Suppressor macrophage treated with lipopolysaccharide for 4 hours (primary cell): Measurements from ENCODE around the gene ECI1.
"Not testable (repeated sequence)": the region's sequence is repeated elsewhere in the genome, so short reads cannot be mapped to it uniquely, and the experiment has no call there.

Experiments used
- DNase-seq: peaks from one replicate; pipeline ENCODE4 v3.0.0-alpha.2; 2020

ECI1 gene

DNA sequence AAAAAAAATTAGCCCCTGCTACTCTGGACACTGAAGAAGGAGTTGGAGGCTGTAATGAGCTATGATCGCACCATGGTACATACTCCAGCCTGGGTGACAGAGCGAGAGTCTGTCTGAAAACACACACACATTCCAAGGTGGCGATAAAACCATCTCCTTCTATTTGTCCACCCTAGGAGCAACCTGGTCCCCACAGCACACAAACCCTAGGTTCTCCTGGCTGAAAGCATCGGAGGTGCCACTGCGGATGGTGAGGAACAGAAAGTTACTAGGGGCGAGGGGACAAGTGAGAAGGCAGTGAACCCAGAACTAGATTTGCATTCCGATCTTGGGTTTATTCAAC, 1.4 kb upstream of the ECI1 start:
- no peak for DNase-seq

DNA sequence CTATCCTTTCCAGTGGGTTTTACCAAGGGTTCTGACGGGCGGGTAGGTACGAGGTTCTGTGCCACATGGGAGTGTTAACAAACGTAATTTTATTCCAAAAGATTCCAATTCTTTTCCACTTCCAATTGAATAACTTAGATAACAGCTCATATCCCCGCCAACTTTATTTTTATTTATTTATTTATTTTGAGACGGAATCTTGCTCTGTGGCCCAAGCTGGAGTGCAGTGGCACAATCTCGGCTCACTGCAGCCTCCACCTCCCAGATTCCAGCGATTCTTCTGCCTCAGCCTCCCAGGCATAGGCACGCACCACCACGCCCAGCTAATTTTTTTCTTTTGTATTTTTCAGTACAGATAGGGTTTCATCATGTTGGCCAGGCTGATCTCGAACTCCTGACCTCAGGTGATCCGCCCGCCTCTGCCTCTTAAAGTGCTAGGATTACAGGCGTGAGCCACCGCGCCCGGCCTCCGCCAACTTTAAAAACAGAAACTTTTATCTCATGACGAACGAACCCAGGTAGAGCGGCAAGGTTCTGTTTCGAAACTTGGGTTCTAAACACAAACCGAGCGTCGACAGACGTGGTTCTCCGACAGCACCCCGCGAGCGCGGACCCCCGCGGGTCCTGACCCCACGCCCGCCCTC, 613 bp downstream of the ECI1 start:
- DNase-seq = no peak

DNA sequence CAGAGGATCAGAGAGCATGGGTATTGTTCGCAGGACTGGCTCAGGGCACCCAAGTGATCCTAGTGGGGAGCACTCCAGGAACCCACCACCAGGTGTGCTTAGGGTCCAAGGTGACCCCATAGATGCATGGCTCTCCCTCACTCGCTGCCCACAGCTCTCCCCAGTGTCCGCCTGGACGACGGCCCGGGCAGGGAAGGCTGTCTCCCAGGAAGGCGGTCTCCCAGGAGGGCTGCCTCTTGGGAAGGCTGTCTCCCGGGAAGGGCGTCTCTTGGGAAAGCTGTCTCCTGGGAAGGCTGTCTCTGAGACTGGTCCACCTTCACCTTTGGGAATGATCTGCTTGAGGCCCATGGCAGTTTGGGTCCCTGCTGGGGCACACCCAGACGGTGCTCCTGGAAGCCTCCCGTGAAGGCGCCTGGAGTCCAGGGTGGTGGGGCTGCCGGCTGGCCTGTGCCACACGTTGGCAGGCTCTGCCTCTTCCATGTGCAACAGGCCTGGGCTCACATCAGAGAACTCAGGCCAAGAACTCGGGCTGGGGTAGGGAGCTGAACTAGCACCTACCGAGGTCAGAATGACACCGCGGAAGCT, 5.0 kb downstream of the ECI1 start:
- no peak for DNase-seq

DNA sequence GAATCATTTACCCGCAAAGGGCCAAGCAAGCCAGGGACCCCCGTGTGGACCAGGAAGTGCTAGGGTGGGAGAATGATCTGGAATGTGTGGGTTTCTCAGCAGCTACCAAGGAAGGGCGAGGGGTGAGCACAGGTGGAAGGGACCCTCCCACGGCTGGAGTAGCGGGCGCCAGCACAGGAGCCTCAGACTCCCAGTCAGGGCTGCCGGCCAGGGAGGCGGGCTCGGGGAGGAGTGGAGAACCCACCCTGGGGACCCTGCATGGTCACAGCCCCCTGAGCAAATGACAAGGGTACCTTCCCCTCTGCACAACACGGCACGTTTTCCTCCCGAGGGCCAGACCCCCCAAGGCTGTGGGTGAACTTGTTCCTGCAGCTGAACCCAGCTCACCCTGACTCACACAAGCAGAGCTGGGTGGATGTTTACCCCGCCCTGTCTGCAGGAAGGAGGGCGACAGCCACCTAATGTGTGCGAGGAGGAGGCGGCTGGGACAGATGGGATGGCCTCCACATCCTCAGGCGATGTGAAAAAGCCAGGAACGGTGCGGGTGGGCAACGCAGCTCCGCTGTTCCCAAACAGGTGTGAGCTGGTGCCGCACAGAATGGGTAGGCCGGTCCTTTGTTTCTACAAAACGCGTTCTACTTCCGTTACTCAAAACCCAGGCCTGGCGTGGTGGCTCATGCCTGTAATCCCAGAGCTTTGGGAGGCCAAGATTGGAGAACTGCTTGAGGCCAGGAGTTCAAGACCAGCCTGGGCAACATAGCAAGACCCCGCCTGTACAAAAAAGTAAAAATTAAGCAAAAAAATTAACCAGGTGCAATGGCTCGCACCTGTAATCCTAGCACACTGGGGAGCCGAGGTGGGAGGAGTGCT, 6.2 kb downstream of the ECI1 start:
- no peak for DNase-seq

DNA sequence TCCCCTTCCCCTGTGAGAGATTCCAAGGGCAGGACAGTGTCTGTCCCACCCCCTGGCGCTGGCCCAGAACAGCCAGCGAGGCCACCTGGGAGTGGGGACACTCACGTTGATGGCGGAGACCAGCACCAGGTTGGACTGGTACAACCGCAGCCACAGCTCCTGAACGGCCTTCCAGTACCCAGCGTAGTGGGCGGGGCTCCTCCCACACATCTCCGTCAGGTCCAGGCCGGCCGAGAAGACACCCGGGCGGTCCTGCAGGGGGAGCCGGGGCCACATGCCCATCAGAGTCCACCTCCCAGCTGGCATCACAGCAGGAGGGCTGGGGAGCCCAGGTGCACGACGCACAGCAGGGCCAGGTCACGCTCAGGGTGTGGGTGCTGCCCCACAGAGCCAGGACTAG, 7.1 kb downstream of the ECI1 start:
- DNase-seq = no peak

DNA sequence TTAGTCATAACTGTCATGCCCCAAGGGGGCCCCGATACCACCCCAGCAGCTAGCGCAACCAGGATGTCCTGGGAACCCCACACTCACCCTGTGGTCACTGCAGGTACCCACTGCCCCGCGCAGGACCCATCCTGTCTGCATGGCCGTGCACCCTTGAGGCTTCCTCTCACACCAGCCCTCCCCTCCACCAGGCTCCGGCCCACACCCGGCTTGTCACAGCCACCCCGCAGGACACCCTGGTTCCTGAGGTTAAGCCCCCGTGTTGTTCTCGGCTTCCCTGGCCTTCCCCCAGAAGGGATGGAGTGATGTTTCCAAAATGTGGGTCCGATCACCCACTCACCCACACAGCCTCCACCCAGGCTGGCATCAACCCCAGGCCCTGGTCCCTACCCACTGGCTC, 7.6 kb downstream of the ECI1 start:
- no peak for DNase-seq

DNA sequence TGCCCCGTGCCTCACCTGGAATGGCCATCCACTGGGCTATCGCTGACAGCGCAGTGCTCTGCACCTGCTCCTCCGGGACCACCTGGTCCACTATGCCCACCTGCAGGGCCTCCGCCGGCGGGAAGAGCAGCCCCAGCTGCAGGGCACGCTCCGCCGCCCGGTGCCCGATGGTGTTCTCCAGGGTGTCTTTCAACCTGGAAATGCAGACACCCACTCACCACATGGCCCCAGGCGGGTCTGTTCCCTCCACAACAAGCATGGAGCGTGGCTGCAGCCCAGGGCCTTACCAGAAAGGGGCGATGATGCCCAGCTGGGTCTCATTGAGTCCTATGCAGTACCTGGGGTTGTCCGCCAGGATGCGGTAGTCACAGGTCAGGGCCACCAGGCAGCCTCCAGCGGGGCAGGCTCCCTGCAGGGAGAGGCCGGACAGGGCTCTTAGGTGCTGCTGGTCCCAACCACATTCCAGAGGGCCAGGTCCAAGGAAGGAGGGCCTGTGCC, 8.3 kb downstream of the ECI1 start:
- DNase-seq = no peak

DNA sequence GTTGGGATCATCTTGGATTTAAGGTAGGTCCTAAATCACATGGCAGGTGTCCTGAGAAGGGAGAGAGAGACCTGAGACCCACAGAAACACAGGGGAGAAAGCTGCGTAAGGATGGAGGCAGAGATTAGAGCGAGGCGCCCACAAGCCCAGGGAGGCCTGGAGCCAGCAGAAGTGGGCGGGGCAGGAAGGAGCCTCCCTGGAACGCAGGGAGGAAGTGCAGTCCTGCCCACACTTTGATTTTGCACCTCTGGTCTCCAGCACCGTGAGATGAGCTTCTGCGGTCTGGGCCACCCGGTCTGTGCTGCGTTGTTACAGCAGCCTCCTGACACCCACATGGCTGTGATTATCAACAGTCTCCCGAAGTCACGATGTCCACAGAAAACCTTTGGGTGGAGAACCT, 8.8 kb downstream of the ECI1 start:
- DNase-seq = no peak

DNA sequence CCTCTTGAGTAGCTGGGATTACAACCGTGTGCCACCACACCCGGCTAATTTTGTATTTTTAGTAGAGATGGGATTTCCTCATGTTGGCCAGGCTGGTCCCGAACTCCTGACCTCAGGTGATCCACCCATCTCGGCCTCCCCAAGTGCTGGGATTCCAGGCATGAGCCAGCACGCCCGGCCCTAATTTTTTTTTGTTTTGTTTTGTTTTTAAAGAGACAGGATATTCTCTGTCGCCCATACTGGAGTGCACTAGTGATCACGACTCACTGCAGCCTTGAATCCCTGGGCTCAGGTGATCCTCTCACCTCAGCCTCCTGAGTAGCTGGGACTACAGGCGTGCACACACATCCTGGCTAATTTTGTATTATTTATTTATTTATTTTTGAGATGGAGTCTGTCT, 11.1 kb downstream of the ECI1 start:
- not testable (repeated sequence) for DNase-seq

DNA sequence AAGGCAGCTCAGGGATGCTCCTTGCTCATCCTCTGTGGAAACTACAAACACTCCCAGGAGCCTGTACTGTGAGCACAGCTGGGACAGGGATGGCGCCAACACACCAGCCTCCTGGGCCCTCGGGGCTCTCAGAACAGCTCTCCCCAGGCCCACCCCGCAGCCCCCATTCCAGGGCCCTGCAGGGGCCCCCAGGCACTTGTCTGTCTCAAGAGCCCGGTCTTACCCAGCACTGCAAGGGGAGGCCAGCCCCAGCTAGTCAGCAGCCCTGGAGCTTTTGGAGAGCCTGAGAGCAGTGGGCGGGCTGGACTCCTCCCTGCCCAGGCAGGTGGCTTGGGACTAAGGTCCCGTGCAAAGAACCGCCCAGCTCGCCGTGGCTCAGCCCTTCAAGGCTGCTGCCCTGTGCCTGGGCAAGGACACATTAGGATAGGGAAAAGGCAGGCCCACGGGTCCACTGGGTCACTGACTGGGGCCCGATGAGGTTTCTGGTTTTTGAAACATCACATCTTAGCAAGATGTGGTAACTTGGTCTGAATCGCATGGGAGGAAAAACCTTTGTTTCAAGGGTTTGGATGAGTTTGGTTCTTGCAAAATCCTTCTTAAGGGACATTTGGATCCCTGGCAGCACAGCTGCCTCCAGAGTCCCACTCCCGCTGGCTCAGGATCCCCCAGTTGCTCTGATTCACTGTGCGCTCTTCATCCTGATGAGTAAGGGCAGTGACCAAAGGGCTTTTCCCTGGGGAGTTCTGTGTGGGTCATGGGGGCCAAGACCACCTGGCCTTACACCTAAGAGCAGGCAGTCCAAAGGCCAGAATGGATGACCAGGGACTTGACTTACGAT, 12.3 kb downstream of the ECI1 start:
- DNase-seq = no peak

DNA sequence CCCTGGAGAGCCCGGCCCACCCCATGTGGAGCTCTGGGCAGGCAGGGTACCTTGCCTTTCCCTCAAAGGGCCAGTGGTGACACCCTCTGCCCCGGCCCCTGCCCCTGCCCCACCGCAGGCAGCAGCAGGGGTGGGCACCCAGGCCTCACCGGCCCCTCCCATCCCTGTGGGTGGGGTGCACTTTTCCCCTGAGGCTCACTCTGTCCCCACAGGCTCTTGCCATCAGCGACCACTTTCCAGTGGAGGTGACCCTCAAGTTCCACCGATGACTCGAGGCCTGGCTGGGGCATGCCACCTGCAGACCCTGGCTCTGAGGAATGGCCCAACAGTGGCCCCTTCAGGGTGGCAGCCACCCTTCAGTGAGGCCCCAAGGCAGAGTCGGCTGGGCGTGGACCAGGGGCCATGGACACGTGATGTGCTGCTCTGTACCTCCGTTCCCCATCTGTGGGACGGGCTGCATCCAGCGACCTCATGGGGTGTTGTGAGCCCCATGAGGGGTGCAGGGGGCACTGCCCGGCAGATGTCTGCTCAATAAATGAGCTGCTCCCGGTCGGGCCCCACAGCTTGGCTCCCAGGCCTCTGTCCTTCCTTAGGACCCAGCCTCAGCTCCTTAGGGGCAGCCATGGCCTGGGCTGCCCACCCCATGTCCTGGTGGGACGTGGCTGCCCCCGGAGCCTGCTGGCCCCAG, 13.1 kb downstream of the ECI1 start:
- DNase-seq = no peak

DNA sequence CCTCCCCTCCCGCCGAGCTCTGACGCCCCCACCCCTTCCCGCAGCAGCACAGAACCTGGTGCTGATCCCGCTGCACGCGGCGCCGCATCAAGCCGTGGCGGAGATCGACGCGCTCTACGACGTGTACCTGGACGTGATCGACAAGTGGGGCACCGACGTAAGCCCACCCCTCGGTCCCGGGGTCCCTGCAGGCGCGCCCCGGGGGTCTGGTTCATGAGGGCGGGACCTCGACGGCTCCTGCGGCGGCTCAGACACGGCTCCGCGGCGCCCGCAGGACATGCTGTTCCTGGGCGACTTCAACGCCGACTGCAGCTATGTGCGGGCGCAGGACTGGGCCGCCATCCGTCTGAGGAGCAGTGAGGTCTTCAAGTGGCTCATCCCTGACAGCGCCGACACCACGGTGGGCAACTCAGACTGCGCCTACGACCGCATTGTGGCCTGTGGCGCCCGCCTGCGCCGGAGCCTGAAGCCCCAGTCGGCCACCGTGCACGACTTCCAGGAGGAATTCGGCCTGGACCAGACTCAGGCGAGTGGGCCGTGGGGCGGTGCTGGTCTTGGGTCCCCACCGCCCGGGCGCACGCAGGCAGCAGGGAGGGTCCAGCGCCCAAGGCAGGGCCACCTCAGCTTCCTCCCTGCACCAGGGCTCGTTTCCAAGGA, 13.8 kb downstream of the ECI1 start:
- DNase-seq = no peak

DNA sequence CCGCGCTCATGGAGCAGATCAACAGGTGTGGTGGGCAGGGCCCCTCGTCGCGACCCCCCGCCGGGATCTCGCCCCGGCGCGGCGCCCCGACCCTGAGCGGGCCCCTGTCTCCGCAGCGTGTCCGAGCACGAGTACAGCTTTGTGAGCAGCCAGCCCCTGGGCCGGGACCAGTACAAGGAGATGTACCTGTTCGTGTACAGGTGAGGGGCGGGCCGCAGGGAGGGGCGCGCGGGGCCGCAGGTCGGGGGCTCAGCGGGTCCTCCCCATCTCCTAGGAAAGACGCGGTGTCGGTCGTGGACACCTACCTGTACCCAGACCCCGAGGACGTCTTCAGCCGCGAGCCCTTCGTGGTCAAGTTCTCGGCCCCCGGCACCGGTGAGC, 14.3 kb downstream of the ECI1 start:
- no peak for DNase-seq

DNA sequence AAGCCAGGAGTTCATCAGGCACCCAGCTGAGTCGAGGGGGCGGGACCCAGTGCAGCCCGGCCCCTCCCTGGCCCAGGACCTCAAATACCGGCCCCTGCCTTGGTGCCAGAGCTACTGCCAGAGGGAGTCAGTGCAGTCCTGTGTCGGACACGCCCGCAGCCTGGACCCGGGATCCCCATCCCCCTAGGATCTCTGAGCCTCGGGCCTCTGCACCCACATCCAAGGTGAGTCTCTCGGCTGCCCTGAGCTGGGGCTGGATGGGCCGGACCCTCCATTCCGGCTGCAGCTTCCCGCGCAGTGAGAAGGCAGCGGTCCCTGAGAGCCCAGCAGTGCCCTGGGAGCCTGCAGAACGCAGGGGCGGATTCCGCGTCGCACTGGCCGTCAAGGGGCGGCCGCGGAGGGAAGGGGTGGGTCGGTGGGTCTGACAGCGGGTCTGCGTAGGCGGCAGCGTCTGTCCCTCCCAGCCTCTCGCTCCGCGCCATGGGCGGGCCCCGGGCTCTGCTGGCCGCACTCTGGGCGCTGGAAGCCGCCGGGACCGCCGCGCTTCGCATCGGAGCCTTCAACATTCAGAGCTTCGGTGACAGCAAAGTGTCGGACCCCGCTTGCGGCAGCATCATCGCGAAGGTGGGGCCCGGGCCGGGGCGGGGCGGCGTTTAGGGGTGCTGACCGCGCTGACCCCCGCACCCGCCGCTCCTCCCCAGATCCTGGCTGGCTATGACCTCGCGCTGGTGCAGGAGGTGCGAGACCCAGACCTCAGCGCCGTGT, 14.9 kb downstream of the ECI1 start, which contains the start of gene DNASE1L2:
DNASE1L2 (plus strand) TSS at position 108 of the 765 bp plus-strand sequence; CDS start at position 481, 373 bp downstream.
- no peak for DNase-seq

DNA sequence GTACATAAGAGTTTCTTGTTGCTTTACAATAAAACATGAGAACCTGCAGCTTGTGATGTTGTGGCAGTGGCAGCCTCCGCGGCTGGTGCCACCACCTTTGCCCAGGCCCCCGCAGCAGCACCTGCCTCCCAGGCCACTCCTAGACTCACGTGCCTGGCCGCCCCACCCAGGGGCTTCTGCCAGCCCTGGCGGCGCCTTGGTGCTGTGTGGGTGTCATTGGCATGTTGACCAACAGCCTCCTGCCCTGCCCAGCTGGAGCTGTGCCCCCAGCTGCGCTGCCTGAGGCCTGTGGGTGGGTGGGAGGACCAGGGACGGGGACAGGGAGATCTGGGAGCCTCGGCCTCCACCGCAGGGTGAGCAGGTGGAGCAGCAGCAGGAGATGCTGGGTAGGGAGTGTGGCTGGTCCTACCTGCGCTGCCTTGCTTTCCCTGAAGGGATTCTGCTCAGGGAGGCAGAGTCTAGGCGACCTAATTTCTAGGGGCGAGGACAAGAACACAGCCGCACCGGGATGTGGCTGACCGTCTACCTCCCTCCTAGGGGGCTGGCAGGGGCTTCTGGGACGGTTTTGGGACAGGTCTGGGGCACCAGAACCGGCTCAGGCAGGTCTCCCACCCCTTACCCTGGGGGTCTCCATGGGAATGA, 15.6 kb downstream of the ECI1 start:
- no peak for DNase-seq

DNA sequence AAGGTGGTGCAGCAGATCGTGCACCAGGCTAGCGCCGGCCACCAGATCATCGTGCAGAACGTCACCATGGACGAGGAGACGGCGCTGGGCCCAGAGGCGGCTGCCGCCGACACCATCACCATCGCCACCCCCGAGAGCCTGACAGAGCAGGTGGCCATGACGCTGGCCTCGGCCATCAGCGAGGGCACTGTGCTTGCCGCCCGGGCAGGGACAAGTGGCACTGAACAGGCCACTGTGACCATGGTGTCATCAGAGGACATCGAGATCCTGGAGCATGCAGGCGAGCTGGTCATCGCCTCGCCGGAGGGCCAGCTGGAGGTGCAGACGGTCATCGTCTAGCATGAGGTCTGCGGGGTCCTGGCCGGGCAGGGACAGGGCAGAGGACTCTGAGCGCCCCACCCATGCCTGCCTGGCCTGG, 16.1 kb downstream of the ECI1 start:
- DNase-seq = no peak

DNA sequence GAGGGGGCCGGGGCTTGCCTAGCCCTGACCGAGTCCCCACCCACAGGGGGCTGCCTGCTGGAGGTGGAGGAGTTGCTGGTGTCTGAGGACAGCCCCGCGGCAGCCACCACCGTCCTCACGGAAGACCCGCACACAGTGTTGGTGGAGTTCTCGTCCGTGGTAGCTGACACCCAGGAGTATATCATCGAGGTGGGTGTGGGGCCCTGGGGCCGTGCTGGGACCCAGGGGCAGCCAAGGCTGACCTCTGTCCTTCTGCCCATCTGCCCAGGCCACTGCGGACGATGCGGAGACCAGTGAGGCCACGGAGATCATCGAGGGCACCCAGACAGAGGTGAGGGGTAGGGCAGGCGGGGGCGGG, 16.6 kb downstream of the ECI1 start:
- DNase-seq = no peak

DNA sequence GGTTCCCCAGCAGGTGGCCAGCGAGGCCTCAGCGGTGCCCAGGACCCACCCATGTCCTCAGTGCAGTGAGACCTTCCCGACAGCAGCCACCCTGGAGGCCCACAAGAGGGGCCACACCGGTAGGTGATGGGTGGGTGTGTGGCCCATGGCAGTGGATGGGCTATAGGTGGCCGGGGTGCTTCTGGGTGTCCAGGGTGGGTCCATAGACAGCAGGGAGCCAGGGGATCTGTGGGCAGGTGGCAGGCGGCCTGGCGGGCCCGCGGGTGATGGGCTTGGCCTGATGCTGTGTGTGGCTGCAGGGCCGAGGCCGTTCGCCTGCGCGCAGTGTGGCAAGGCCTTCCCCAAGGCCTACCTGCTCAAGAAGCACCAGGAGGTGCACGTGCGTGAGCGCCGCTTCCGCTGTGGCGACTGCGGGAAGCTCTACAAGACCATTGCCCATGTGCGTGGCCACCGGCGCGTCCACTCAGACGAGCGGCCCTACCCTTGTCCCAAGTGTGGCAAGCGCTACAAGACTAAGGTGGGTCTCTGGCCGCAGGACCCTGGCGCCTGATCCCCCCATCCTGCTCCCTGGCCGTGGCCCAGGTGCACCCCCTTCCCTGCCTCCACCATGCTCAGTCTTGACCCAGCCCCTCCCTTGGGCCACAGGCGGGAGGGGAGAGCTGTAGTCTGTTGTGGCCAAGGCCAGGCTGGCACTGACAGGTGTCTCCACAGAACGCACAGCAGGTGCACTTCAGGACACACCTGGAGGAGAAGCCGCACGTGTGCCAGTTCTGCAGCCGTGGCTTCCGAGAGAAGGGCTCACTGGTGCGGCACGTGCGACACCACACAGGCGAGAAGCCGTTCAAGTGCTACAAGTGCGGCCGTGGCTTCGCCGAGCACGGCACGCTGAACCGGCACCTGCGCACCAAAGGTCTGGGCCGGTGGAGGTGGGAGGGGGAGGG, 17.2 kb downstream of the ECI1 start:
- DNase-seq = no peak

DNA sequence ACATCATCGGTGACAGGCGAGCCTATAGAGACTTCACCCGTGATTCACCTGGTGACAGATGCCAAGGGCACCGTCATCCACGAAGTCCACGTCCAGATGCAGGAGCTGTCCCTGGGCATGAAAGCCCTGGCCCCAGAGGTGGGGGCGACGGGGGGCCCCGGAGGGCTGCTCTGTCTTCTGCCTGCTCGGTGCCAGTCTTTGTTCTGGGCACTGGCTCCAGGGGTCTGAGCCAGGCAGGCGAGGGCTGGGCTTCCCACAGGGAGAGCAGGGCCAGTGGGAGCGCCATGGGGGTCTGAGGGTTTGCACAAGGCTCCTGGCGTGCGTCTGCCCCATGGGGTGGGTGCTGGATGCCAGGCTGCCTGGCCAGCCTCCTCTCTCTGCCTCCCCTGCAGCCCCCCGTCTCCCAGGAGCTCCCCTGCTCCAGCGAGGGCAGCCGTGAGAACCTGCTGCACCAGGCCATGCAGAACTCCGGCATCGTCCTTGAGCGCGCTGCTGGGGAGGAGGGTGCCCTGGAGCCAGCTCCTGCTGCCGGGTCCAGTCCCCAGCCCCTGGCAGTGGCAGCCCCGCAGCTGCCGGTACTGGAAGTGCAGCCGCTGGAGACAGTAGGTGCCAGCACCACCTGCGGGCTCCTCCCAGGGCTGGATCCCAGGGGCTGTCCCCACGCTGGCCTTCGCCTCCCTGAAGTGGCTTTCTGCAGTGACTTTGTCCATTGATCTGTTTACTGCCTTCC, 18.2 kb downstream of the ECI1 start:
- no peak for DNase-seq
